Daoy (cell line): Measurements from ENCODE around the gene SPIN2B. TPM values are rescaled to one million over a fixed set of nuclear protein-coding genes. Genes with fewer than 3 reads are reported as not detected.
"Not testable (repeated sequence)": the region's sequence is repeated elsewhere in the genome, so short reads cannot be mapped to it uniquely, and the experiment has no call there.

Experiments
- DNase-seq: peaks from one replicate; pipeline ENCODE4 v3.0.0-alpha.2; 2015; ENCODE audit warnings: low read depth
- total RNA-seq: library from RNA; depleted of rRNA; stranded (reverse); fragments of >200 nt; shearing (Covaris generic); gene quantifications from 2 replicates; pipeline ENCODE4 v1.2.3, GENCODE V29; 2014; rRNA removed

SPIN2B gene
- 2.7 and 5.2 TPM in 2 replicates for total RNA-seq

DNA sequence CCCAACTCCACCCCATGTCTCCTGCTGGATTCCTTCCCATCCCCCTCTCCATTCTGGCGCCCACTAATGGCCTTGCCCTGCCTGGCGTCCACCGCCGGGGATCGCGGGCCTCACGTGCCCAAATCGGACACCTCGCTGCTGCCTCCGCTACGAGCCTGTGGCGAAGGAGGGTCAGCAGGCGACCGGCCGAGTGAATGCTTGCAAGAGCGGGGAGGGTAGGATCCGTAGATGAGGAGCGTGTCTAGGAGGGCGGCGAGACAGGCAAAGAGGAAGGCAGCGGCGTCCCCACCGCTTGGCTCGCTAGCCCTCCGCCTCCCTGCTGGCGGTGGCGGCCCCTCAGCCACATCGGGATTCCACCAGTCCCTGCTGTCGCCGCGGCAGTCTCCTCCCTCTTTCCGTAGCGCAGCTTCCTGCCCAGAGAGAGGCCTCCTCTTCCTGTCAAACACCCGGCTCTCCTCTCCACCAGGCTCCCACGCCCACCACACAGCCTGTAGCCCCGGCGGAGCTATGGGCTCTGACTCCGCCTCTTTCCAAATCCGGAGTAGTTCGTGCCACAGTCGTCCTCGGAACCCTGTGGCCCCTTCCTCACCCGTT, at the start of gene SPIN2B:
SPIN2B (minus strand) TSS at position 387 of the 594 bp plus-strand sequence.
- peak; percentile 88 for DNase-seq

DNA sequence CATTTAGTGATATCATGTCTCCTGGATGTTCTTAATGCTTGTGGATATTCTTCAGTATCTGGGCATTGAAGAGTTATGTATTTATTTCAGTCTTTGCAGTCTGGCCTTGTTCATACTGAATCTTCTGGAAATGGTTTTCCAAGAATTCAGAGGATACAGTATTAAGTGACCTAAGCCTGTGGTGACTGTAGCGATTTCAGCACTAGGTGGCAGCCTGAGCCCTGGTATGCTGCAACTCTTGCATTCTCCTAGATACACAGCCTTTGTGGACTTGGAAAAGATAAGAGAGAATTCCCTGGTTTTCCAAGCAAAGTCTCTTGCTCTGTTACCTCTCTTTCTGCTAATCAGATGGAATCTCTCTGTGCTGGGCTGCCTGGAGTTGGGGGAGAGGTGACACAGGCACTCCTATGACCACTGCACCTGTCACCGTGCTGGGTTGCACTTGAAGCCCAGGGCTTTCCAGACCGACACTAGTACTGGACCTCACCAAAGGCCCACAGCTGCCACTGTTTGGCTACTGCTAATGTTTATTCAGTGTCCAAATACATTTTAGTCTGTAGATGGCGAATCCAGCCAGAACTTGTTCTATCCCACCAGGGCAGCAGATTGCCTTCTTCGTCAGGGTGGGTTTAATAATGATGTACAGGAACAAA, 35.2 kb upstream of the SPIN2B start:
- peak; percentile 6 for DNase-seq

DNA sequence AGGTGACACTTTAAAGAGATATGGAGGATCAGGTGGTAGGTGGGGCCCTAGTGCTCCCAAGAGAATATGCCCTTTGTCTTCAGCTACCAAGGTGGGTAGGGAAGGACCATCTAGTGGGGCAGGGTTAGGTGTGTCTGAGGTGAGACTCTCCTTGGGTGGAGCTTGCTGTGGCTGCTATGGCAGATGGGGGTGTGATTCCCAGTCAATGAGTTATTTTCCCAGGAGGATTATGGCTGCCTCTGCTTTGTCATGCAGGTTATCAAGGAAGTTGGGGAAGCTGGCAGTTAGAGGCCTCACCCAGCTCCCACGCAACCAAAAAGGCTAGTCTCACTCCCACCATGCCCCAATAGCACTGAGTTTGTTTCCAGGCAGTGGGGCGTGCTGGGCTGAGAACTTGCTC, 33.8 kb upstream of the SPIN2B start:
- peak; percentile 1 for DNase-seq

DNA sequence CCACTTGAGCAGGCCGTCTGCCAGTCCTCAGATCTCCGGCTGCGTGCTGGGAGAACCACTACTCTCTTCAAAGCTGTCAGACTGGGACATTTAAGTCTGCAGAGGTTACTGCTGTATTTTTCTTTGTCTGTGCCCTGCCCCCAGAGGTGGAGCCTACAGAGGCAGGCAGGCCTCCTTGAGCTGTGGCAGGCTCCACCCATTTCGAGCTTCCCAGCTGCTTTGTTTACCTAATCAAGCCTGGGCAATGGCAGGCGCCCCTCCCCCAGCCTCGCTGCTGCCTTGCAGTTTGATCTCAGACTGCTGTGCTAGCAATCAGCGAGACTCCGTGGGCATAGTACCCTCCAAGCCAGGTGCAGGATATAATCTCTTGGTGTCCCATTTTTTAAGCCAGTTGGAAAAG, 30.9 kb upstream of the SPIN2B start:
- not testable (repeated sequence) for DNase-seq

GRCh38 chrX:57138674-57139073, 17.3 kb upstream of the SPIN2B start:
- no peak for DNase-seq

- DNase-seq: no peak
Measured at GRCh38 chrX:57137501-57137900, 16.2 kb upstream of the SPIN2B start.

DNA sequence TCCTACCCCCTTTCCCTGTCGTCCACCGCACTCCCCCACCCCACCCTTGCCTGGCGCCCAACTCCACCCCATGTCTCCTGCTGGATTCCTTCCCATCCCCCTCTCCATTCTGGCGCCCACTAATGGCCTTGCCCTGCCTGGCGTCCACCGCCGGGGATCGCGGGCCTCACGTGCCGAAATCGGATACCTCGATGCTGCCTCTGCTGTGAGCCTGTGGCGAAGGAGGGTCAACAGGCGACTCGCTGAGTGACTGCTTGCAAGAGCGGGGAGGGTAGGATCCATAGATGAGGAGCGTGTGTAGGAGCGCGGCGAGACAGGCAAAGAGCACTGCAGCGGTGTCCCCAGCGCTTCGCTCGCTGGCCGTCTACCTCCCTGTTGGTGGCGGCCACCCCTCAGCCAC, 15.7 kb upstream of the SPIN2B start, which contains the start of gene SPIN2A:
SPIN2A (minus strand) TSS at position 325 of the 400 bp plus-strand sequence. CDS start 800 bp downstream, outside the sequence.
- DNase-seq: not testable (repeated sequence)

DNA sequence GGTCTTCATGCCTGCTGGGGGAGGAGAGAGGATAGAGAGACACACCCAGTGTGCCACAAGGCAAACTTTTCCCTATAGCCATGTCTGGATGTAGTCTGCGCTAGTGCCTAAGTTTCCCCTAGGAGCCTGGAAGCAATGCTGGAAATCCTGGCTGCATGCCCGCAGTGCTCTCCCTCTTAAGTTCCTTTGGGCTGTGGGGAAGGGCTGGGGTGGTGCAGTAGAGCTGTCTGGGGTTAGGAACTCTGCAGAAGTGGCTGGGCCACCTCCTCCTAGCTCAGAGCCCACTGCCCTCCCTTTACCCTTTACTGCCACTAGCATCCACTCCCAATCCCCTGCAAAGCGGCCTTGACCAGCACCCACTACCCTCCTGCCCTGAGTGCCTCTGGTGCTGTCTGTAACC, 15.2 kb upstream of the SPIN2B start:
- not testable (repeated sequence) for DNase-seq

DNA sequence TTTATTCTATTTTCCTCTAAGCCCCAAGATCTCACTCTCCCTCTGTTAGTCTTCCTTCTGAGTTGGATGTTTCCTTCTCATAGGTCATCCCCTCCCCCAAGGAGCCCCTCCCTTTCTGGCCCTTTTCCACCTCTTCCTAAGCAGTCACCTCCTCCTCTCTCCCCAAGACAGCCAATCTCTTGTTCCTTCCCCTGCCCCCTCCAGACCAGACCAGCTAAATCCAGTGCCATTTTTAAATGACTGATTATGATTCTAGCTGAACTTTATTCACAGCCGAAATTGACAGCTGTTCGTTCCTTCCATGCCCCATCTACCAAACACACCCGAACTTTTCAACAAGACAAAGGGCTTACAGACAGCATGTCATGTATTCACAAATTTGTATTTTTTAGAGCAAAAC, 13.9 kb upstream of the SPIN2B start:
- DNase-seq: no peak

GRCh38 chrX:57134702-57135101, 13.4 kb upstream of the SPIN2B start:
- DNase-seq: peak; percentile 7

GRCh38 chrX:57133706-57134105, 12.4 kb upstream of the SPIN2B start:
- DNase-seq: no peak

DNA sequence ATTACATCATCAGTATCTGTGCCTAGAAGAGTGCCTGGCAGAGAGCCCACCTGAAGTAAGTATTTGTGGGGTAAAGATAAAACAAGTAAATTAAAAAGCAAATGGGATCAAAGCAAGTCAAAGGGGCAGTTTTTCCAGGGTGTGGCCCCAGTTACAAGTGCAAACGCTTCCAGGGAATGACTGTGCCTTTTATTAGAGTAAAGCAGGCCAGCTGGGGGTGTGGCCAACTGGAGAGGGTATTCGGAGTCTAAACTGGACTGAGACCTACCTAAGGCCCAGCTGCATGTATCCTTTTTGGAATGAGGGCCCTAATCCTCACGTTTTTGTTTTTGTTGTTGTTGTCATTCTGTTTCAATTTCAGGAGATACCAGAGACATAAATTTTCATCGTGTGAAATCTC, 11.9 kb upstream of the SPIN2B start:
- not testable (repeated sequence) for DNase-seq

DNA sequence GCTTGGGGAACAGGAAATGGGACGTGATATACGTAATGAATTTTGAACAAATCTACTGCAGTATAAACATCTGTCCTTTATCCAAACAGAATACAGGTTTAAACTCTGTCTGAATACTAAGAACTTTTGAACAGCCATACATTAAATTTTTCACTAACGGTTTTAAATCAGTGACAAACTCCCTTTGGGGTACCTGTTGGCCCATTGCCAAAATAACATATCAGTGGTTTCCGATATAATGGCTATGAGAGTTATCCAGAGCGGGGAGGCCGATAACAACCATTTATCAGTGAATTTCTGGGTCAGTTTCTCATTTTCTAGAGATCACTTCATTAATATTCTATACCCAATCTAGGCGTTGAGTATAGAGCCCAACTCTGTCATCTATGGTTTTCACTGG, 10.7 kb upstream of the SPIN2B start:
- no peak for DNase-seq

DNA sequence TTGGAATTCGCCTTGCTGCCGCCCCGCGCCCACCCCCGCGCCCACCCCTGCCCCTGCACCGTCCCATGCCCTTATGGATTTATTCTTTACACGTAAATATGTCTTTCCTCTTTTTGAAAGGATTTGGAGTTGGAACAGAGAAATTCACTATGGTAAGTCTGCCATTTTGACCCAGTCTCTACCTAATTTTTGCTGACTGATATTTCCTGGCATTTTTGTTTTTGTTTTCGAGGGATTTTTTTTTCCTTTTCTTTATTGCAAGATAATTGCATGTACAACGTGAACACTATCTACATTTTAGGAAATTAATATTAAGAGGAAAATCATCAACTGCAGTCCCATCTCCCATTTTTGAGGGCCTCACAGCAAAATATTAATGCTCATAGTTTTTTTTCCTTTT, 468 bp upstream of the SPIN2B start:
- DNase-seq: no peak

DNA sequence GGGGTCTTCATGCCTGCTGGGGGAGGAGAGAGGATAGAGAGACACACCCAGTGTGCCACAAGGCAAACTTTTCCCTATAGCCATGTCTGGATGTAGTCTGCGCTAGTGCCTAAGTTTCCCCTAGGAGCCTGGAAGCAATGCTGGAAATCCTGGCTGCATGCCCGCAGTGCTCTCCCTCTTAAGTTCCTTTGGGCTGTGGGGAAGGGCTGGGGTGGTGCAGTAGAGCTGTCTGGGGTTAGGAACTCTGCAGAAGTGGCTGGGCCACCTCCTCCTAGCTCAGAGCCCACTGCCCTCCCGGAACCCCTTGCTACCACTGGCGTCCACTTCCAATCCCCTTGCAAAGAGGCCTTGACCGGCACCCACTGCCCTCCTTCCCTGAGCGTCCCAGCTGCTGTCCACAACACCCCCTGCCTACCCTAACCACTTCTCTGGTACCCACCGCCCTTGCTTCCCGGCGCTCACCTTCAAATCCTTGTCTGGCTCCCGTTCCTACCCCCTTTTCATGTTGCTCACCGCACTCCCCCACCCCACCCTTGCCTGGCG, 658 bp downstream of the SPIN2B start:
- DNase-seq: not testable (repeated sequence)

GRCh38 chrX:57119416-57119815, 1.9 kb downstream of the SPIN2B start:
- DNase-seq: no peak

DNA sequence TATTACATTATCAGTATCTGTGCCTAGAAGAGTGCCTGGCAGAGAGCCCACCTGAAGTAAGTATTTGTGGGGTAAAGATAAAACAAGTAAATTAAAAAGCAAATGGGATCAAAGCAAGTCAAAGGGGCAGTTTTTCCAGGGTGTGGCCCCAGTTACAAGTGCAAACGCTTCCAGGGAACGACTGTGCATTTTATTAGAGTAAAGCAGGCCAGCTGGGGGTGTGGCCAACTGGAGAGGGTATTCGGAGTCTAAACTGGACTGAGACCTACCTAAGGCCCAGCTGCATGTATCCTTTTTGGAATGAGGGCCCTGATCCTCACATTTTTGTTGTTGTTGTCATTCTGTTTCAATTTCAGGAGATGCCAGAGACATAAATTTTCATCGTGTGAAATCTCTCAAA, 3.8 kb downstream of the SPIN2B start:
- not testable (repeated sequence) for DNase-seq

- no peak for DNase-seq
Measured at GRCh38 chrX:57104921-57105398, 16.4 kb downstream of the SPIN2B start.

DNA sequence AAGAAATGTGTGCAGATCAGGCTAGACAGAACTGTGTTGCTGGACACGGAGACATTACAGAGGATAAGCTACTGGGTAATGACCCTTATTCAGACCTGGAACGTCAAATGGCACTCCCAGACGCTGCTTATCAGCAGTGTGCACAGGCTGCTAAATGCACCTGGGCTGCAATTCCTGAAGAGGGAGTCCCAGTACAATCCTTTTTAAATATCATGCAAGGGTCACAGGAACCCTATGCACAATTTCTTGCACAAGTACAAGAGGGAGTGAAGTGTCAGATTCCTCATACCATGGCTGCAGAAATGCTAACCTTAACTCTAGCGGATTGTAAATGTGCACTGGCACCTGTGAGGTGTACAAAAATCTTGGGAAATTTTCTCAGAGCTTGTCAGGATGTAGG, 16.9 kb downstream of the SPIN2B start:
- no peak for DNase-seq

- DNase-seq: no peak
Measured at GRCh38 chrX:57103489-57103888, 17.9 kb downstream of the SPIN2B start.

- DNase-seq: not testable (repeated sequence)
Measured at GRCh38 chrX:57102918-57103317, 18.4 kb downstream of the SPIN2B start.

DNA sequence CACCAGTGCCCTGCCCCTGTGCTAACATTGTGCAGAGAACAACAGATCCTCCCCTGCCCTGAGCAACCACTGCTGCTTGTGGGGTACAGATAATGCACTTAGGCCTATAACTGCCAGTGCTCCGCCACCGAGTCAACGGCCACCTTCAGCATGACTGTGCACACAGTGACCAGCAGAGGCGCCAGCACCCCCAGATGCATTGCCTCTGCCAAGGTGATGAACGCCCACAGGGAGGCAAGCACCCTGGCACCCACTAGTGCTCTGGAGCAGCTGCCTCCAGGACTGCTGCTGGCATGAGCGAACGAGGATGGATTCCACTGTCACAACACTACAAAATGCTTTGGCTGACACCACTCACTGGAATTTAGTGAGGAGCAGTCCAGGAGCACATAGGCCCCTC, 38.2 kb downstream of the SPIN2B start:
- no peak for DNase-seq

DNA sequence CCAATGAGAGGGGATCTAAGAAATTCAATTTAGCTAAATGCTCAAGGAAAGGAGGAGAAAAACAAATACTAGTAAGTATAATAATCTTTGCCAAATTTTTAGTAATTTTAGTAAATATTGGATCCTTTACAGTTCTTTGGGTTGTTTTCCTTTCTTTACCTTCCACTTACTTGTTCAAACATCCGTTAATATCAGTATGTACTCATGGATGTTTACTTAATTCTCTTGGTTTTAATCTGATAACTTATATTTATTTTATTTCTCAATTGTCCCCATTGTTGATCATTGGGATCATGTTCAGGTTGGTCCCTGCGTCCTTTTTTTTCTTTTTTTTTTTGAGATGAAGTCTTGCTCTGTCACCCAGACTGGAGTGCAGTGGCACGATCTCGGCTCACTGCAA, 46.9 kb downstream of the SPIN2B start:
- DNase-seq: no peak
